GM18870 (cell line): ENCODE results near the gene CFAP70.
"Not testable (repeated sequence)": the region's sequence is repeated elsewhere in the genome, so short reads cannot be mapped to it uniquely, and the experiment has no call there.

Experiments
- ATAC-seq: cut with Tn5 transposase; IDR thresholded peaks from one replicate; pipeline ENCODE4 v1.9.1; 2021; ENCODE audit warnings: moderate library complexity; ENCODE audit not compliant: unreplicated experiment

The CFAP70 gene

GRCh38 chr10:73258612-73259011, 100.1 kb downstream of the CFAP70 start:
- ATAC-seq = not testable (repeated sequence)

- no peak for ATAC-seq
Measured at GRCh38 chr10:73253225-73253555, 105.5 kb downstream of the CFAP70 start.

- ATAC-seq = peak; percentile 70
Measured at GRCh38 chr10:73252445-73253224, 106.0 kb downstream of the CFAP70 start, which contains the start of gene MRPS16. MRPS16 (minus strand) TSS chr10:73252644; CDS start chr10:73252482, 162 bp downstream.

GRCh38 chr10:73251683-73252444, 106.8 kb downstream of the CFAP70 start:
- no peak for ATAC-seq

- ATAC-seq = no peak
Measured at GRCh38 chr10:73248259-73248724, 110.4 kb downstream of the CFAP70 start.

- no peak for ATAC-seq
Measured at GRCh38 chr10:73247509-73248258, 111.0 kb downstream of the CFAP70 start.

- ATAC-seq = peak; percentile 73
Measured at GRCh38 chr10:73246646-73247508, 111.8 kb downstream of the CFAP70 start, which contains the start of gene DNAJC9. DNAJC9 (minus strand) TSS chr10:73247255; CDS start chr10:73247189, 66 bp downstream.

GRCh38 chr10:73246322-73246645, 112.4 kb downstream of the CFAP70 start:
- ATAC-seq = no peak

GRCh38 chr10:73244866-73245477, 113.7 kb downstream of the CFAP70 start:
- ATAC-seq = no peak

GRCh38 chr10:73239908-73240307, 118.8 kb downstream of the CFAP70 start:
- no peak for ATAC-seq

GRCh38 chr10:73238990-73239566, 119.6 kb downstream of the CFAP70 start:
- no peak for ATAC-seq

- ATAC-seq = no peak
Measured at GRCh38 chr10:73234695-73235094, 124.0 kb downstream of the CFAP70 start.

GRCh38 chr10:73233883-73234282, 124.8 kb downstream of the CFAP70 start:
- no peak for ATAC-seq

GRCh38 chr10:73232887-73233286, 125.8 kb downstream of the CFAP70 start:
- ATAC-seq = no peak

GRCh38 chr10:73229567-73229966, 129.1 kb downstream of the CFAP70 start:
- ATAC-seq = no peak

GRCh38 chr10:73228247-73228646, 130.4 kb downstream of the CFAP70 start:
- ATAC-seq = no peak

GRCh38 chr10:73226663-73227062, 132.0 kb downstream of the CFAP70 start:
- no peak for ATAC-seq

- ATAC-seq = no peak
Measured at GRCh38 chr10:73225518-73225917, 133.1 kb downstream of the CFAP70 start.

- no peak for ATAC-seq
Measured at GRCh38 chr10:73220989-73221388, 137.7 kb downstream of the CFAP70 start.

GRCh38 chr10:73219384-73219783, 139.3 kb downstream of the CFAP70 start:
- ATAC-seq = no peak
